Measurements from ENCODE around the gene FRRS1.

The FRRS1 gene

DNA sequence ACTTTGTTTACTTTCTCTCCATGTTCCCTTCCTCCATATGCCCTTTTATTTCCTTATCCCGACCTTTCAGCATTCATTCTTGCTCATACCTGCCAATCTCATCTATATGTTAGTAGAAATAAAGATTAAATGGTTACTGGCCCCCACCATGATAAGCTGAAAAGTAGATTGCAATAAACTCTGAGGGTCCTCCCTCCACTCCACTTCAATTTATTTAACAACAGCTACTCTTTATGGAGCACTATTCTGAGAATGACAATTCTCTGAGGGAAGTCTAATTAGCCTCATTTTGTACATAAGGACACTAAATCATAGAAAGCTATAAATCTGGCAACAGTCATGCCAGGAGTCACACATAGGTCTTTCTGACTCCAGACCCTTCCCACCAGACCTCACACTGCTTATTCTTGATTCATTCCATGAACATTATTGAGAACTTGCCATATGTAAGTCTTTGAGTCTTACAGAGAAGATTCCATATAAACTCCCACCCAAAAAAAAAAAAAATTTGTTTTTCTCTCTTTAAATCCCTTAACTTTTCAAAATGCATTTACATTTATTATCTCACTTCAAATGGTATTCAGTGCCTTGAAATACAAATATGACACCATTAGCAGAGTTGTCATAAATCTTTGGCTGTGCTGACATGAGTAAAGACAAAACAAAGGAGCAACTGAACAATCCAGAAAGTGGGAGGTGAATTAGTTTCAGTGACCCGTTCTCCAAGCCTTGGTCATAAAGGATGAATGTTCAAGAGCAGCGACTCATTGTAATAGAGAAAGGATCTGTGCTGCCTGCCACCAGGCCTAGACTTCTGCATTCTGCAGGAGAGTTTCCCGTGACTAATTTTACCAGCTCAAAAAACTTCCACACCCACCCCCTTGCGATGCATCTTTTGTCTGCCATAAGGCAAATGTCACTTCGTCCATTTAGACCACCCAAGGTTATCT is 92.0 kb downstream of the FRRS1 start:
- DNase-seq = no peak

DNA sequence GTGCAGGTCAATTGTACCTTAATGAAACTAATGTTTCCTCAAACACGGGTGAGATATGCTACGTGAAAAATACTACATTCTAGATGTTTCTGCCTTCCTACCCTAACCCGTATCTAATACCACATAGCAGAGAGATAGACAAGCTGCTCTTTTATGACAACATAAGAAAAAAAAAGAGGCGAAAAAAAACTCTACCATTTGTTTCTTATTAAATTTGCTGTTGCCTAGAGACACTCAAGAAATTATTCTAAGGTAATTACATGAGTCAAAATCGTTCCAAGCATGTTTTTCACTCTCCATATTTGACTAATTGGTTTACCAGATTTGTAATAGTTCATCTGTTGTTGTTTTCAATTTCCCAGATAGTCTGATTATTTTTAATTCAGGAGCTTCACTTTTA is 93.1 kb downstream of the FRRS1 start:
- no peak for DNase-seq

DNA sequence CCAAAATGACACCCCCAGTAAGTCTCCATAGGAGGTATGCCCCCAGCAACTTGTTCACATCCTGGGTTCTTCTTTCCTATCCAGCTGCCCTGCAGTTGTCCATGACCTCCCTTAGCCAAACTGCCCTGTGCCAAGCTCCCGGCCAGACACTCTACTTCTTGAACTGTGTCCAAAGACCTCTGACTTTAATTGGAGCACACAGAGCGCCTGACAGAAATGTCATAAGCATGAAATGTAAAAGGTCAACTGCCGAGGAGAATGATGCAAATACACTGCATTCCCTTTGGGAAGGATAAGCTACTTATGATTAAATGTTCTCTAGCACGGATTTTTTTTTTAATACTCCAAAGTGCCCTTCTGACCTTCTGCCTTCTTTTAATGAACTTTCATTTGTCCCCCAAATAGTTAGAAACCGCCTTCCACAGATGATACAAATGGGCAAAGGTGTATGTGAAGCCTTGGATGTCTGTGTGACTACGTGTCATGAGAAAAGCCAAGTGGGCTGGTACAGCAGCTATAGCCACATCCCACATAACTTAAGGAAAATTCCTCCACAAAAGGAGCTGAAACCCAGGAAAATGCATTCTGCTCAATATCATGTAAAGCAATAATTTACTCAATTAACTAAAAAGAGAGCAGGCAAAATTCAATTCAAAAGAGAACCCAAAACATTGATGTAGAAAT is 93.8 kb downstream of the FRRS1 start:
- no peak for DNase-seq

DNA sequence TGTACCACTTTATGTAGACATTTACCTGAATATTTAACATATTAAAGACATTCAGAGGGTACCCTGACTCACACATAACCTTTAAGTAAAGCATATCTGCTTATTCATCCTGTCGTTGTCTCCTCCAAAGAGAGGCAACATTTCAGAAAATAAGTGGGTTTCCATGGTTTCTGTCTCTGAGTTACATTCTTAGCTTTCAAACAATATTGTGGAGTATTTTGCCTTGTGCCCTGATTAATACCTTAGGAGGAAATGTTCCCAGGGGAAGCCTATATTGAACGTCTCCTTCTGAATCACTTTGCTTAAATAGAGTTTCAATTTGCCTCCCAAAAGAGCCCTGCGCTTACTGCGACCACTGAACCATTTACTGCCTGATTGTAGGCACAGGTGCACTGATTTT is 94.4 kb downstream of the FRRS1 start:
- DNase-seq = no peak

DNA sequence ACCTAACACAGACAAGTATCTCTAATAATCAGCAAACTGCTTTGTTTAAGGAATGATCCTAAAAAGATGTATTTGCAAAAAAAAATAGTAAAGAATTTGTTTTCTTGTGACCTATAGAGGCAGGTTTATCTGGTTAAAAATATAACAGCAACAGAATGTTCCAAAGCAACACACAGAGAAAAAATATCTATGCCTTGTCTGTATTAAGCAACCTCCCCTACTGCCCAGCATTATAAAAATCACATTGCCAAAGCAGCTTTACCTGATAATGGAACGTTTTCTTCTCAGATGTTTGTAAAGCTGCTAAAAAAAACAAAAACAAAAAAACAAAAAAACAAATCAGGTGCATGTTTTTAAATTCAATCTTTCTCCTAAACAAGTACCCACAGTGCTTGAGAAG is 95.9 kb downstream of the FRRS1 start:
- no peak for DNase-seq

DNA sequence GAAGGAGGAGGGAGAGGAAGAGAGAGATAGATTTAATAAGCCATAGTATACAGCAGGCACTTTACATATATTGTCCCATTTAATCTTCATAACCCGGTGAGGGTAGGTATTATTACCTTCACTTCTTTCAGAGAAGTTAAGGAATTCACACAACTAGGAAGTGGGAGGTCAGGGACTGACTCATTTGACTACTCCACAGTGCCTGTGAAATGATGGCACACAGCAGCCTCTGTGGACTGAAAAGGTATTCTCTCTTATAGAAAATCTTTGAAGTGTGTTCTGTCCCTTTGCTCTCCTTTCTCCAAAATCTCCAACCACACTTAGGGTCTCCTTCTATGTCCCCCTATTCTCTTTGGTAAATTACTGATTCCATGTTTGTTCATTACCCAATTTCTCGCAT is 96.6 kb downstream of the FRRS1 start:
- DNase-seq = no peak

DNA sequence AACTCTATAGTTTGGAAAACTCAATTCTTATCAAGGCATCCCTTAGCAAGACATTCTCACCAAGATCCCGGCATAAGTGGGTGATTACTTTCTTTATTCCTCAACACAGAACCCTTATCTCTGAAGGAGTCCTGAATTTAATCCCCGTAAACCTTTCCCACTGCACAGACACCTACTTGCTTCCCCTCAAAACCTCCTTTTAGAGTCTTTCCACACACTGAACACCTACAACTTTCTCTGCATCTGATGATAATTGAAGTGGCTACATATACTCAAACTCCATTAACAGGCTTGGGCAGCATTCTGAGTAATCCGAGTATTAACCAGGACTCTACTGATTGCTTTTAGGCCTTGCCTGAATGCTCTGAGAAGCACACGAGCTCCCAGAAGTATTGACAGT is 97.1 kb downstream of the FRRS1 start:
- DNase-seq = no peak

DNA sequence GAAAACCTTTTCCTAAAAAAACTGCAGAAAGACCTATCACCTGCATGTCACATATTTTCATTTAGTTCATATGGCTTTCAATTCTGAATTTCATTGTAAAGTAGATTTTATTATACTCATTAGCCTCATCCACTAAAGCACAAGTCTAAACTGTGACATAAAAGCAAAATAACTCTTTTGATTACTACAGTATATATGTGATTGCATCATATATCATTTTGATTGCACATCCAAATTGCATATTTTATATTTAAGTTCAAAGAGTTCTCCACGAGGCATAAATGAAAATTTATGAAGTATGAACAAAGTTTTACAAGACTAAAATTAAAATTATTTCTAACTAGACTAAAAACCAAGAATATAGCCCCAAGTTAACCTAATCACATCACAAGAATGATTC is 101.2 kb downstream of the FRRS1 start:
- no peak for DNase-seq

DNA sequence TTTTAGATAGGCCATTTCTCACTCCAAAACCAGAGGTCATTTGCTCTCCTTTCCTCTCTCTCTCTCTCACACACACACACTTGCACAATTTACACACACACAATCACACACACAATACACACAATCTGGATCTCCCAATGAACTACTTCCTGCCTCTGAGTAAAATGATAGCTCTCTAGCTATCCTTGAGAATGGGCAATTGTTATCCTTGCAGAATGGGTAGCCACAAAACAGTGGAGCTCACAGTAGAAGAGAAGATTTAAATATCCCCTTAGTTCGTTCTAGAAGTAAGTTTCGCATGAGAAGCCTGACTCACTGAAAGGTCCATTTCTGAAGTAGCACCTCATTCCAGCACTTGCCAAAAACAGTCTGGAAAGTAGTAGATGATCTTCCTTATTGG is 102.9 kb downstream of the FRRS1 start:
- no peak for DNase-seq

DNA sequence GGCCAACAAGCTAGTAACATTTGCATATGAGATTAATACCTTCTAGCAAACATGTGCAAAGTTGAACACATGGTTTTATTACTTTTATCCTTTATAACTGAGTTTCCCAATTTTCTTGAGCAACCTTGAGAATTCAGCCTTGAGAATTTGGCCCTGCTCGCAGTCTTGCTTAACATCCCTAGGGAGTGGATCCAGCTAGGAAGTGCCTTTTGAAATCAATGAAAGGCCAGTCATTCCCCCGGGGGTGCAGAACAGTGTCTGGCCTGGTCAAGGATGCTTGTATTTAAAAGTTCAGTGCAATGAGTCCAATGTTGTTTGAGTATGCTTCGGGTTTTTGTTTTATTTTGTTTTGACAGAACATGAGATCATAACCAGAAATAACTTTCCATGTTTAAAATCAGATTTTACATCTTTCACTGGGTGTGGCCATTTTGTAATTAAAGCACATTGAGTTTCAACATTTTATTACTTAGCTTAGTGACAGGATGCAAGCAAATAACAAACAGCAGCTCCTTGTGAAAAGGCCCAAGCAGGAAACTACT is 103.8 kb downstream of the FRRS1 start:
- no peak for DNase-seq

DNA sequence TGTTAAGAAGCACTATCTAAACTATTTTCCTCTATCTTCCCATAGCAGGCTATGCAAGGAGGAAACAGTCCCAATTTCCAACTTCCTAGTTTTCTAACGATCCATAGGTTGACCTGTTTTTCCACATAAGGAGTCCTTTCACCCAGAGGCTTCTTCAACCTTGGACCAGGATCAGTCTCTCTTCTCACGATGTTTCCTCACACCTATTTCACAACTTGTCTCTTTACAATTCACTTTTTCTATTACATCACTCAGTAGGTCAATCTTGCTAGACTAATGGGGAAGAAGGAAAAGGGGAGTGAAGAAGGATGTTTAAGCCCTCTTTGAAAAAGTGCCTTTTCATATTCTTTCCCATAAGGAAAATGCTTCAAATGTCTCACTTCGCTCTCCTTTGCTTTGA is 104.7 kb downstream of the FRRS1 start:
- no peak for DNase-seq

DNA sequence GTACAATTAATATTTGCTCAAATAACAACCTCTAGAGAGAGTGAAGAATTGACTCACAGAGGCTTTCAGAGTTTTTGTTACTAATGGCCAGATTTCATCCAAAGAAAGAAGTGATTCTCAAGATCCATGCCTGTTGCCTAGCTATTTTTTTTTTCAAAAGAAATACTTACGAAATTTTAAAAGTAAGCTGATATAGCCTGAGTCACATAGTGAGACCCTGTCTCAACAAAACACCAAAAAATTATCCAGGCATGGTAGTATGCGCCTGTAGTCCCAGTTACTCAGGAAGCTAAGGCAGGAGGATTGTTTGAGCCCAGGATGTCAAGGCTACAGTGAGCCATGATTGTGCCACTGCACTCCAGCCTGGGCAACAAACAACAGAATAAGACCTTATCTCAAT is 105.9 kb downstream of the FRRS1 start:
- DNase-seq = no peak

DNA sequence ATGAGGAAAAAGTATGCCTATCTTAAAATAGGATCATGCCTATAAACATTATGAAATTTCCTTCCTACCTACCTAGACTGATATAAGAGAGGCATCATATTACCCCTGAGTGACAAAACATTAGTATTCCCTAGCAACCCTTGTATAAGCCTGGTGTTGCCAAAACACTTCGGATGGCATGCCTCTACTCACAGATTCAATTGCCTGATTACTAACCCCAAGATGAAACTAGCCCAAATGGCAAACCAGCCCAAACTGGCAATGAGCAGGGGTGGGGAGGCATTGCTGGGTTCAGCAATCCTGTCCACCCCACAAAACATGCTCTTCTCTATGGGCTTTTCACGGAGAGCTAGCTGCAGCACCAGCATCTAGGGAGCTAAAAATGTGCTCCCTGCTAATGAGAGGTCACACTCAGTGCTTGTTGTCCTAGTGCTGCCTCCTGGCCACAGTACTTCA is 106.7 kb downstream of the FRRS1 start:
- no peak for DNase-seq
